T-helper 2 cell (primary cell): ENCODE results near the gene PFKL.

ENCODE experiments used
- DNase-seq, 5 experiments: peaks; one replicate each; pipeline versions ENCODE4 v3.0.0 to v3.0.0-alpha.2; 2012 to 2022
- total RNA-seq, 2 donors: gene quantifications; one replicate each; lab custom pipeline; 2026; lab: John Stamatoyannopoulos, UW

Gene PFKL
- total RNA-seq, result 190 to 247 reads per million in 2 donors

- peak; percentile 35 to 80 (median 40) for DNase-seq
Measured at GRCh38 chr21:44299458-44300261, at the start of gene PFKL. Gene PFKL (plus strand): TSS chr21:44300053. CDS start chr21:44300106, 53 bp downstream.

GRCh38 chr21:44253832-44254710 lies 45.8 kb upstream of the PFKL start:
- DNase-seq, result no peak

GRCh38 chr21:44255511-44255981 lies 44.3 kb upstream of the PFKL start:
- no peak for DNase-seq

- no peak for DNase-seq
Measured at GRCh38 chr21:44258056-44258725, 41.7 kb upstream of the PFKL start.

GRCh38 chr21:44259082-44259705 lies 40.7 kb upstream of the PFKL start:
- DNase-seq, result no peak

DNA sequence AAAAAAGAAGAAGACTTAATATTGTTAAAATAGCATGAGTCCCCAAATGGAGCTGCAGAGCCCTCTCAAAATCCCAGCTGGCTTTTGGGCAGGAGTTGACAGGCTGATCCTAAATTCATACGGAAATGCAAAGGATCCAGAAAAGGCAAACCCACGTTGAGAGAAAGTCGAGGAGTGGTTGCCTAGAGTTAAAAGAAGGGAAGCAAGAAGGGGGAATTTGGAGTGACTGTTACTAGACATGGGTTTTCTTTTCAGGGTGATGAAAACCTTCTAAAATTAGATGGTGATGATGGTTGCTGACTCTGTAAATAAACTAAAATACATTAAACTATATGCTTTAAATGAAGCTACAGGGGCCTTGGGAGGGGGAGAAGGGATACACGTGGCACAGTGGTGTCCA lies 39.8 kb upstream of the PFKL start:
- no peak for DNase-seq

DNA sequence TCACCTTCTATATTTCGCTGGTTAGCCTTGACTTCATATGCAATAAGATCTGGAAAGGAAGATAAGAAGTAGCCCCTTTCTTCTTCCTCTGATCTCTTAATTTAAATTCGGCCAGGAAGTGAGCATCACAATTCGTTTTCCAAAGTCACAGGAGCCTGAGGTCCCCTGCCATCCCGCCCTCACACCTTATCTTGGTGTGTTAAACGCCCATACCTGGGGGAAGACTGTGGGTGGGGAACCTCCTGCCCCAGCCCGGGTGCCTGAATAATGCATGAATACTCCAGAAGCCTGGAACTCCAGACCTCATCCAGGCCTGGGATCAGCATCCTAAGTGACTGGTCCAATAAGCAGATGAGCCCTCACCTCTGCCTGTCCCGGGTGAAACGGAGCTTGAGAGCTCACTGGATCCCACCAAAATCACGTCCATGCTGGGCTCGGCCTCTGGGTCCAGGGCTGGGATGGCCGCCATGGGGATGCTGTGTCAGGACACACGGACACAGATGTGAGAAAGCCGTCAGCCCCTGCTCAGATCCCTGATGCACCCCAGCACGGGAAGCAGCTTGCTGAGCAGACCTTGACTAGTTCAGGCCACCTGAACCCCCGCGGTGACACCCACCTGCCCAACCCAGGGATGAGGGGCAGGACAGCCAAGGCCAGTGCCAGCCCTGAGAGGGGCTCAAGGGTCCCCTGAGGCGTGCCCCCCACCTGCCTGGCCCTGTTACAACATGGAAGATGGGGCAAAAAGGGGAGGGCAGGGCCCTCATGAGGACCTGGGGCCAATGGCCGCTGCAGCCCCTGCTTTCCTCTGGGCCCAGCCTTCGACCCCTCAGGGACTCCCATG lies 38.8 kb upstream of the PFKL start:
- no peak for DNase-seq

DNA sequence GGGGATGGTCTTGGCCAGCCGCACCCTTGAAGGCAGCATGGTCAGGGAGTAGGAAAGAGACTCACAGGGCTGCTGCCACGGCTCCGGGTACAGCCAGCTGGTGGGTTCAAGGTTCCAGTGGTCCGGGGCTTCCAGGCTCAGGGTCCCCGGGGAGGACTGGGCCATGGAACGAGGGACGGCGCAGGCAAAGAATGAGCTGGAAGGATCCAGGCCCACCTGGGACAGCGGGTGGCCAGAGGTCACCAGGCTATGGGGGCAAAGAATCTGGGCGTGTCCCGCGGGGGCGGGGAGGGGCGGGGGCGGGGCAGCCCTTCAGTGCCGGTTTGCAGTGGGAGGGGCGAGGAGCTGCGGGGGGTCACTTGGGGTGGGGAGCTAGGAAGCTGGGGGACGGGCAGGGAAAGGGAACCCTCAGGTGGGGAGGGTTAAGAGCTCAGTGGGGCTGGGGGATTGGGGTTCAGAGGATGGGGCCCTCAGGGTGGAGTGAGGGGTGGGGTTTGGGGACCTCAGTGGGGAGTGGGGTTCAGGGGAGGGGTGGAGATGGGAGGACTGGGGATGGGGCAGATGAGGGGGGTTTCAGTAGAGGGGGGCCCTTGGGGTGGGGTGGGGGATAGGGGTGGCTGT lies 38.1 kb upstream of the PFKL start, which contains the start of gene DNMT3L:
Gene DNMT3L (minus strand): TSS at position 223 of the 621 bp plus-strand sequence. CDS start 638 bp downstream, outside the sequence.
- no peak for DNase-seq

- no peak for DNase-seq
Measured at GRCh38 chr21:44262338-44263056, 37.4 kb upstream of the PFKL start.

DNA sequence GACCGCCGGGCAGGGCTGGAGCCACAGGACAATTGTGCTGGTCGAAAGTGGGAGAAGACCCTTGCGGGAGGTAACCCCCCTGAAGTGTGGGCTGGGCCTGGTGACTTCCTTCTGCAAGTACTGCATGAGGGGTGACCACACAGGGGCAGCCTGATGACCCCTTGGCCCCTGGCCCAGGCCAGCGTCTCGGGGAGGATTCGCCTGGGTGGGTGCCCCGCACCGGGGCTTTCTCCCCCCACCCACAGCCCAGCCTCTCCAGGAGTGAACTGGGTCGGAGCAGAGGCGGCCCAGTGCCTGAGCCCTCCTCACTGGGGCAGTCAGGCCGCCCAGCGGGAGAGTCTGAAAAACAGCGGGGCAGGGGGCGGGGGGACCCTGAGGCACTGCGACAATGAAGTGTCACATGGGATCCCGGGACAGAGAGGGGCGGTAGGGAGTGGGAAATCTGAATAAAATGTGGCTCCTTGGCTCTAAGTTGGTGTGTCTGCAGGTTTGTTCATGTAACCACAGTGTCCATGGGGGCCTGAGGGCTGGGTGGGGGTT lies 36.6 kb upstream of the PFKL start:
- no peak for DNase-seq

GRCh38 chr21:44263768-44264167 lies 36.1 kb upstream of the PFKL start:
- DNase-seq, result no peak

- no peak for DNase-seq
Measured at GRCh38 chr21:44265734-44266270, 34.1 kb upstream of the PFKL start.

DNA sequence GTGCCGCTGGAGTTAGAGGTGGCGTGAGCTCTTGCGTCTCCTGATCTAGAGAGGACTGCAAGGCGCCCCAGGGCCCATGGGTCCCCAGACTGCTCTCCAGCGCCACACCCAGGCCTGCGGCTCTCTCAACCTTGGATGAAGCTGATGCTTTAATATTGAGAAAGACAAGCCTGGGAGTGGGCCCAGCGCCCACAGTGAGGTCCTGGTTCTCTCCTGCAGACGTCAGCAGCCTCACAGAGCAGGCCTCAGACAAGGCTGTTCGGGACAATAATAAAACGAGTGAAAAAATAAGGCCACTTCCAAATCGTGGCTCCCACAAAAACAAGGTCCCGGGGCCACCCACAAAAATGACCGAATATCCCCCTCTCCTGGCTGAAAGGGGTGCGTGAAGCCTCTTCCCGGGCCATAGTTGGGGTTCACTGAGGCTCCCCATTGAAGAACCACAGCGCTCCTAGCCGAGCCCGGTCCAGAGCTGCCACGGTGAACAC lies 32.2 kb upstream of the PFKL start:
- DNase-seq, result peak in 1 of 5 experiments; percentile 19

GRCh38 chr21:44269090-44269489 lies 30.8 kb upstream of the PFKL start:
- DNase-seq, result no peak

DNA sequence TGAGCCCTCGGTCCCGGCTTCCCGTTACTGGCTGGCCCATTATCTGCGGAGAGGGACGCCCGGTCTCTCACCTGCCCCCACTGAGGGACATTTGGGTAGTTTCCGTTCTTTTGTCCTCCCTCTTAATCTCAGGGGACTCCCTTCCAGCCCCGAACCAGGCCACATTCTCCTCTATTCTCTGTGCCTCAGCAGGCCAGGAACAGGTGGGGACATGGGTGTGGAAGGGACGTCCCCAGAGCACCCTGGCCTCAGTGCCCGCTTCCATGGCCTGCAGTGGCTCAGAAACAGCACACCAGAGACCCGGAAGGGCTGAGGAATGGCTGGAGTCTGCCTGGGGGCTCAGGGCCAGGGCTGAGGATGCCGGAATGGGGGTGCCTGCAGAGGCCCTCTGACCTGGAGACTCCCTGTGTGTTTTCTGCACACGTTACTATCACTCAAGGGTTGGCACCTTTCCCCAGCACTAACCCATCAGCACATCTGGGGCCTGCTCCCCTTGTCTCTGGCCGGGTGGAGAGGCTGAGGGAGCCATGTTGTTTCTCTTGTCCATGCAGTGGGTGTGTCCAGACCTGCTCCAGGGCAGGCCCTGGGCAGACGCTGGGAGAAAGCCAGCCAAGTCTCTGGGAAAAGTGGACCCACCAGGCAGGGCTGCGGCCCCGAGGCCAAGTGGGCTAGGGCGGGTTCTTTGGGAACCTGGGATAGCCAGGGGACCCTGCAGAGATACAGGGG lies 28.1 kb upstream of the PFKL start:
- DNase-seq, result no peak

- DNase-seq, result no peak
Measured at GRCh38 chr21:44272284-44272858, 27.5 kb upstream of the PFKL start.

DNA sequence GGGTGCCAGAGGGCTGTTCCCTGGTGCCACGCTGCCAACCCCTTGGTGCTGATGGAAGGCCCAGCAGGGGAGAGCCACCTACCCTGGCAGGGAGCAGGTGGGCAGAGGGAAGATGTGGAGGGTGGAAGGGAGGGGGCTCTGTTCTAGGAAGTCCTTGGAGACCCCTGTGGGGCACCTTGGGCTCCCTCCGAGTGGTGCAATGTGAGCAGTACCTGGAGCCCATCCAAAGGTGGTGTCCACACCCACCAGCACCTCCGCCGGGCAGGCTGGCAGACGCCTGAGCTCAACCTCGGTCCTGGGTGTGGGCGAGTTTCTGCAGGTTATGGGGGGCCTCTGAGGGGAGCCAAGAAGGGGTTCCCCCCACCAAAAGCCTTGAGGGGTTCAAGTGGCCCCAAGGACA lies 26.8 kb upstream of the PFKL start:
- no peak for DNase-seq

GRCh38 chr21:44275041-44275440 lies 24.8 kb upstream of the PFKL start:
- no peak for DNase-seq
